T follicular helper cell (primary cell): ENCODE measurements around the gene HOXC5.

Experiments used
- DNase-seq: peaks from one replicate; pipeline ENCODE4 v3.0.0-alpha.2; 2020; ENCODE audit warnings: low read depth
- total RNA-seq, 2 experiments: gene quantifications; one replicate each; lab custom pipeline; 2026; lab: John Stamatoyannopoulos, UW

HOXC5 gene
- 0 reads per million in 2 experiments for total RNA-seq

- peak; percentile 37 for DNase-seq
These were observed at the start of gene HOXC5 for GRCh38 chr12:54032627-54033100. Gene HOXC5, plus strand, starts transcription at chr12:54033050. Its CDS starts 73 bp downstream, at chr12:54033123.

- no peak for DNase-seq
These were observed 49.3 kb upstream of the HOXC5 start for GRCh38 chr12:53983568-53983949.

DNA sequence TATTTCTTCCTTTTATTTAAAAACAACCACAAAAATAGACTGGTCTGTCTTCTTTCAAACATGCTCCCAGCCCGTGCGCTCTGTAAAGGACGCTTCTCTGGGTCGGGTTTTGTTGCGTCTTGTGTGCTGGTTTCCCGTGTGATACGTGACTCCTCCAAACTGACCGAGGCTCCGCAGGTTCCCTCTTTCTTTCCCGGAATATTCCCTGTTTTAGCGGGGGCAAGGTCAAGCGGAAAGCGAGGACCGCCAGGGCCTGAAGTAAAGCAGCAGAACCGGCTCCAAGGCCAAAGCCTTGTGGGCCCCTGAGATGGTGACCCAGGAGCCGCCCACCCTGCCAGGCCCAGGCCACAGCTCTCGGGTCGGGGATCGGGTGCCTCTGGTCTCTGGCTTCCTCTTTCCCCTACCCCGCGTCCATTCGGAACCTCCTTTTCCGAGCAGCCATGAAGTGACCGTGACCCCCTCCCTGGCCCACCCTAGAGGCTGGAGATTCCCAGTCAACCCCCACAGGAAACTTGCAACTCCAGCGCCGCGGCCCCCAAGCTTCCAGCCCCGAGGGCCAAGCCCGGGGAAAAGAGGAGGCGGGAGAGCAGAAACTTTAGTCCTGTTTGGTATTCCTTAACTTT is 48.8 kb upstream of the HOXC5 start:
- no peak for DNase-seq

DNA sequence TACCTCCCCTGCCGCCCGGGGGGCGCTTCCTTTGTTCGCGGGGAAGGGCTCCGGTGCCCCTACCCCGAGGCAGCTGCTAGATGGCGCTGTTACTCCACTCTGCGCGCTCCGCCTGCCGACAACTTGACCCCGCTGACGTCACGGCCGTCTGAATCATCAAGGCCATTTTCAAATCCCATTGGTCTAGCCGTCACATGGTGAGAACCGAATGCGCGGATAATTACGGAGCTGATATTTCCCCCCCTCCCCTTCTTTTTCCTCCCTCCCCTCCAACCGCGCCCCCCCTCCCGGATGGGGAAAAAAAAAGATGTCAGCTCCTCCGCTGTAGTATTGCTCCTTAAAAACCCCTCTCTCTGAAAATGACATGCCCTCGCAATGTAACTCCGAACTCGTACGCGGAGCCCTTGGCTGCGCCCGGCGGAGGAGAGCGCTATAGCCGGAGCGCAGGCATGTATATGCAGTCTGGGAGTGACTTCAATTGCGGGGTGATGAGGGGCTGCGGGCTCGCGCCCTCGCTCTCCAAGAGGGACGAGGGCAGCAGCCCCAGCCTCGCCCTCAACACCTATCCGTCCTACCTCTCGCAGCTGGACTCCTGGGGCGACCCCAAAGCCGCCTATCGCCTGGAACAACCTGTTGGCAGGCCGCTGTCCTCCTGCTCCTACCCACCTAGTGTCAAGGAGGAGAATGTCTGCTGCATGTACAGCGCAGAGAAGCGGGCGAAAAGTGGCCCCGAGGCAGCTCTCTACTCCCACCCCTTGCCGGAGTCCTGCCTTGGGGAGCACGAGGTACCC is 47.8 kb upstream of the HOXC5 start, which contains the start of gene HOXC10:
HOXC10 (plus strand) TSS at position 246 of the 791 bp plus-strand sequence; CDS start at position 360, 114 bp downstream.
- DNase-seq, result peak; percentile 51

DNA sequence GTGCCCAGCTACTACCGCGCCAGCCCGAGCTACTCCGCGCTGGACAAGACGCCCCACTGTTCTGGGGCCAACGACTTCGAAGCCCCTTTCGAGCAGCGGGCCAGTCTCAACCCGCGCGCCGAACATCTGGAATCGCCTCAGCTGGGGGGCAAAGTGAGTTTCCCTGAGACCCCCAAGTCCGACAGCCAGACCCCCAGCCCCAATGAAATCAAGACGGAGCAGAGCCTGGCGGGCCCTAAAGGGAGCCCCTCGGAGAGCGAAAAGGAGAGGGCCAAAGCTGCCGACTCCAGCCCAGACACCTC is 47.2 kb upstream of the HOXC5 start:
- no peak for DNase-seq

DNA sequence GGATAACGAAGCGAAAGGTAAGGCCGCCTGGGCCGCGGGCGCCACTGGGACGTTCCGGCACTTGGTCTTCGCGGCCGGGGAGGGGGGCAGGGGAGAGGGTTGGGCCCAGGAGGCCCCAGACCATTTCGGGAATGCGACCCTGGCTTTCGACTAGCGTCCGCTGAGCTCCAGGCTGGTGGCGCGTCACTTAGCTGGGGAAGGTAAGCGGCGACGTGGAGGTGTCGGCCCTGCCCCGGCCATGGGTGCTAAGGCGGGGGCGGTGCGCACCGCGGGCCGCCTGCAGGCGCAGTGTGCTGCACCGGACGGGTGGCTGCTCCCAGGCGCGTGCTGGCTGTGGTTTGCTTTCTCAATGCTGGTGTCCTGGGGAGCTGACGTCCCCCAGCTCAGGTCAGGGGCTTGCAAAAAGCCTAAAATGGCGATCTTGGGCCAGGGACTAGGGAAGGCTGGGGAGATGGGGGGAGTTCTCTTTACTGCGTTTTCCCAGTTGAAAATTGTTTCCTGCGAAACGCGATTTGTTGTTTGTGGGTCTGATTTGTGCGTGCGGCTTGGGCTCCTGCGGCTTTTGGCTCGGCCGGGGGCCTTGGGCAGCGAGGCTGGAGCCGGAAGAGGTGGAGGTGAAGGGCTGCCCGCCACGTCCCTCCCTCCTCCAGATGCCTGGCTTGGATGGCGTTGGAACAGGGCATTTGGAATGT is 46.7 kb upstream of the HOXC5 start:
- no peak for DNase-seq

DNA sequence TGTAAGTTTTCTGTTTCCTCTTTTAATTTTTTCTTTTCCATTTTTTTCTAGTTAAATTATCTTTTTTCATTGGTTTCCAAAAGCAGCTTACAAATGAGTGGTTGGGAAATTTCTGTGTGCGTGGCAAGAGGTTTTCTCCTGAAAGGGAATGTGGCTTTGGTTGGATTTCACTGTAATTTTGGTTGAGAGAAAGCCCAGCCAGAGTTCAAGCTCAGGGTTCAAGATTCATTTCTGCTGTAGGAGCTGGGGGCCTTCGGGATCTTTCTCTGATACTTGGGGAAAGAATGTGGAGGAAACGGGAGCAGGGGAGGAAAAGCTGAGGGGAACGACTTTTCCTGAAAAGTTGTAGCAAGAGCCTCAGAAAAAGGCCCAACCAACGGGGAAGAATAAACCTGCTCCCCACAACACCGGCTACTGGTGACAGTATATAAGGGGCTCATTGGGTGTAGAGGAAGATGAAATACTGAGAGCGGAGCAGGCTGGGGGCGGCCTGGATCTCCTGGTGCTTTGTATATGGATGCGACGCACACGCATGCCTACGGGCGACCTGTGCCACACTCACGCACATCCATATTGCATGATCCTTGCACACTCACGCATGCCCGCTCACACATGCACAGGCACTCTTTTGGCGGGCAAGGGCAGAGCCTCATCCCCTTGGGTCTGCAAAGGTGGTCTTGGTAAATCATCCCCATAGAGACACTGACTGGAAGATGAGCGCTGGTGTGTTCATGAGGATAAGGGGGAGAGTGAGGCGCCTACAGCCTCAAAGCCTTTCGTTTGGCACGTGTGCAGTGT is 46.0 kb upstream of the HOXC5 start:
- no peak for DNase-seq

- DNase-seq, result no peak
These were observed 45.0 kb upstream of the HOXC5 start for GRCh38 chr12:53987787-53988230.

DNA sequence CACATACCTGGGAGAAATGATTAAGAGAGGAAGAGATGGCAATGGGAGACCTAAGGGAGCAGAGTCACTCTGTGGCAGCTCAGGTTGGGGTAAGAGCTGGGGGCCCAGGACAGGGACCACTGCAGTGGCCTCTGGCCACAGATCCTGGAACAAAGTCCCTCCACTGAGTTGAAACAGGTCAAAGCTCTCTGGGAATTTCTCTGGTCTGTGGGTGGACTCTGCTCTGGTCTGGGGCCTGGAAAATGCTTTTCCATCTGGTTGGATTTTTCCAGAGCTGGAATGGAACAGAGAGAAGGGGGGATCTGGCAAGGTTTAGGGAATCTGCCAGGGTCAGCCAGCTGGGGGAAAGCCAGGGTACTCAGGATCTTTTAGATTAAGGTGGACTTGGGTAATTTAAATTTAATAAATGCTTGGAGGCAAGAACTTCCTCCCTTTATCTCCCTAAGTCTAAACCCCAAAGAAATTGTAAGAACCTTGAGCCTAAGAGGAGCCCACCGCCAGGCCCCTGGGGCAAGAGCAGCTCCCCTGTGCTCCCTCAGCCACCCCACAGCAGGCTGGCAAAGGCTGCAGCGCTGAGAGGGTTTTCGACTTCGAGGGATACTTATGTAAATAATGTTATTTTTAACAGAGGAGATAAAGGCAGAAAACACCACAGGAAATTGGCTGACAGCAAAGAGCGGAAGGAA is 44.2 kb upstream of the HOXC5 start:
- no peak for DNase-seq

DNA sequence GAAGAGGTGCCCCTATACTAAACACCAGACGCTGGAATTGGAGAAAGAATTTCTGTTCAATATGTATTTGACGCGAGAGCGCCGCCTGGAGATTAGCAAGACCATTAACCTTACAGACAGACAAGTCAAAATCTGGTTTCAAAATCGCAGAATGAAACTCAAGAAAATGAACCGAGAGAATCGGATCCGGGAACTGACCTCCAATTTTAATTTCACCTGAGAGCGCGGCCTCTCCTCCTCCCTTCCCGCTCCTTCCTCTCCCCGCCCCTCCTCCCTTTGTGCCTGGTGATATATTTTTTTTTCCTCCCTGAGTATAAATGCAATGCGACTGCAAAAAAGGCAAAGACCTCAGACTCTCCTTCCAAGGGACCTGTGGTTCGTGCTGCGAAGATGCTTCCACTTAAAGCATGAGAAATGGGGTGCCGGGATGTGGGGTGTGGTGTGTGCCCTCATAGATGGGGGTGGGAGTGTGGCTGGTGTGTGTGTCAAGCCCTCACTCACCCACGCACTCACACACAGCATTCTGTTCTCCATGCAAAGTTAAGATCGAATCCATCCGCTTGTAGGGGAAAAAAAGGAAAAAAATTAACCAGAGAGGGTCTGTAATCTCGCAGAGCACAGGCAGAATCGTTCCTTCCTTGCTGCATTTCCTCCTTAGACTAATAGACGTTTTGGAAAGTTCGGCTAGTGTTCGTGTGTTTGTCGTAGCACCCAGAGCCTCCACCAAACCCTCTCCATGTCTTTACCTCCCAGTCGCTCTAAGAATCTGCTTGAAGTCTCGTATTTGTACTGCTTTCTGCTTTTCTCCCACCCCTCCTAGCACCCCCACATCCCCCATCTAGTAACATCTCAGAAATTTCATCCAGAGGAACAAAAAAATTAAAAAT is 43.4 kb upstream of the HOXC5 start:
- DNase-seq, result no peak

GRCh38 chr12:53990311-53991076 is 42.4 kb upstream of the HOXC5 start:
- DNase-seq, result no peak

GRCh38 chr12:53991077-53991460 is 41.8 kb upstream of the HOXC5 start:
- DNase-seq, result no peak

GRCh38 chr12:53992377-53992889 is 40.4 kb upstream of the HOXC5 start:
- no peak for DNase-seq

DNA sequence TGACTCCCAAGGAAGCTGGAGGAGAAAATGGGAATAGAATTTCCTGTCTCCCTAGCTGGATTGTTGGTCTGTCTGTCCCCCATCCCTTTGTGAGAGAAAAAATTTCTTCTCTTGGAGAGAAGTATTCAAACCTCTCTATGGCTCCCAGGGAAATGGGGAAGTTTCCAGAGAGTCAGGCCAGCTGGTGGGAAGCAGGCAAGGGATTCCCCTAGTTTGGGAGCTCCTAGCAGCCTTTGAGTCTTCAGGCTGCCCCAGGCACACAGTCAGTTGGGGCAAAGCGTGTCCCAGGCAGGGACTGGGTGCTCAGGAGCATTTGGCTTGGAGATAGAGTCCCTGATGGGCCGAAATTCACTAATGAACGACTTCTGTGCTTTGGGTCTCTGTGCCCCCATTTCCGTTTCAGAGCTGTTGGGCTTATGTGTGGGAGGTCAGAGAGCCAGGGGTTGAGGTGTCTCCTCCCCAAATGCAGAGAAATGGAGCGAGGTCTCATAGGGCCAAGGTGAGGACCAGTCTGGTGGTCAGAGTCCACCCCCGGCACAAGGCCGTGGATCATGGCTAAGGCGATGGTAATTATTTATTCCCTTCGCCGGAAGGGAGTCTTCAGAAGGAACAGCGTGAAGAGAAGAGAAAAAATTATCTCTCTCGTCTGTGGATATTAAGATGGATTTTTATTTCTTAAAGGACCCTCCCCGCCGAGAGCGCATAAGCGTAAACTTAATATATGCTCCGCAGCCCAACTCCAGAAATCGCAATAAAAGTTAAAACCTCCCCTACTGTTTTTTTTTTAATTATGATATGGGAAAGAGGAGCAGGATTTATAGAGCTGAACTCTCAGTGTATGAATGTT is 39.5 kb upstream of the HOXC5 start:
- DNase-seq, result no peak

DNA sequence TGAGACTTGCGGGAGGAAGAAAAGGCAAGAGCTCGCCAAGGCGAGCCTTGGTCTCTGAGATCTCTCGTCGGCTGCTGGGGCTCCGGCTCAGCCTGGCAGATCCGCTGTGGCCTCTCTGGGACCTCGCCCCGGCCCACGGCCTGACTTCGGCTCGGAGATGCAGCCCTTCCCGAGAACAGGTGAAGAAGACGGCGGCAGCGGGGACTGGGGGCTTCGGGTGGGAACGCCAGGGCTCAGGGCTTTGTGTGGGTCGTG is 38.9 kb upstream of the HOXC5 start:
- DNase-seq, result no peak

- DNase-seq, result no peak
These were observed 38.4 kb upstream of the HOXC5 start for GRCh38 chr12:53994264-53995001.

GRCh38 chr12:53995002-53995377 is 37.9 kb upstream of the HOXC5 start:
- DNase-seq, result no peak
